Measurements from ENCODE around the gene MLPH. TPM values are rescaled to one million over a fixed set of nuclear protein-coding genes. Genes with fewer than 3 reads are reported as not detected.

The MLPH gene
- polyA plus RNA-seq, 1 of the 3 experiments (the other 2 are of a cell fraction), result 93.6 TPM

GRCh38 chr2:237576974-237577373 is 89.9 kb downstream of the MLPH start:
- TF ChIP-seq MXI1 (IDR thresholded peaks at IDR 0.05; ENCODE audit: low read depth, low read length) (no peak), JUND (IDR thresholded peaks at IDR 0.05) (no peak), ELF1 (IDR thresholded peaks at IDR 0.05) (no peak), GATA2 (CRISPR knock-in tag; IDR thresholded peaks at IDR 0.05) (no peak), FOSL2 (IDR thresholded peaks at IDR 0.05; ENCODE audit: borderline replicate concordance, low read depth) (no peak), YY1 (IDR thresholded peaks at IDR 0.05; ENCODE audit: low read depth) (no peak), MAX (IDR thresholded peaks at IDR 0.05; ENCODE audit: low read depth) (no peak), RXRA (IDR thresholded peaks at IDR 0.05; ENCODE audit: borderline replicate concordance, low read depth) (no peak), POLR2AphosphoS5 (IDR thresholded peaks at IDR 0.05; ENCODE audit: low read depth, low read length) (no peak), MEF2A (IDR thresholded peaks at IDR 0.05; ENCODE audit: borderline replicate concordance, low read depth) (no peak), SMC3 (IDR thresholded peaks at IDR 0.05; ENCODE audit: low read depth, low read length) (no peak), CTCF (IDR thresholded peaks at IDR 0.05) (no peak), RFX5 (IDR thresholded peaks at IDR 0.05; ENCODE audit: low read length) (no peak), FOXJ3 (CRISPR knock-in tag; IDR thresholded peaks at IDR 0.05) (no peak)
- TF ChIP-seq, protein P1, sequence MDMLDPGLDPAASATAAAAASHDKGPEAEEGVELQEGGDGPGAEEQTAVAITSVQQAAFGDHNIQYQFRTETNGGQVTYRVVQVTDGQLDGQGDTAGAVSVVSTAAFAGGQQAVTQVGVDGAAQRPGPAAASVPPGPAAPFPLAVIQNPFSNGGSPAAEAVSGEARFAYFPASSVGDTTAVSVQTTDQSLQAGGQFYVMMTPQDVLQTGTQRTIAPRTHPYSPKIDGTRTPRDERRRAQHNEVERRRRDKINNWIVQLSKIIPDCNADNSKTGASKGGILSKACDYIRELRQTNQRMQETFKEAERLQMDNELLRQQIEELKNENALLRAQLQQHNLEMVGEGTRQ (IDR thresholded peaks at IDR 0.05; ENCODE audit: borderline replicate concordance, low read depth, low read length), result no peak
- TF ChIP-seq, protein P2, sequence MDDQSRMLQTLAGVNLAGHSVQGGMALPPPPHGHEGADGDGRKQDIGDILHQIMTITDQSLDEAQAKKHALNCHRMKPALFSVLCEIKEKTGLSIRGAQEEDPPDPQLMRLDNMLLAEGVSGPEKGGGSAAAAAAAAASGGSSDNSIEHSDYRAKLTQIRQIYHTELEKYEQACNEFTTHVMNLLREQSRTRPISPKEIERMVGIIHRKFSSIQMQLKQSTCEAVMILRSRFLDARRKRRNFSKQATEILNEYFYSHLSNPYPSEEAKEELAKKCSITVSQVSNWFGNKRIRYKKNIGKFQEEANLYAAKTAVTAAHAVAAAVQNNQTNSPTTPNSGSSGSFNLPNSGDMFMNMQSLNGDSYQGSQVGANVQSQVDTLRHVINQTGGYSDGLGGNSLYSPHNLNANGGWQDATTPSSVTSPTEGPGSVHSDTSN (IDR thresholded peaks at IDR 0.05), result no peak
- TF ChIP-seq, protein P3, sequence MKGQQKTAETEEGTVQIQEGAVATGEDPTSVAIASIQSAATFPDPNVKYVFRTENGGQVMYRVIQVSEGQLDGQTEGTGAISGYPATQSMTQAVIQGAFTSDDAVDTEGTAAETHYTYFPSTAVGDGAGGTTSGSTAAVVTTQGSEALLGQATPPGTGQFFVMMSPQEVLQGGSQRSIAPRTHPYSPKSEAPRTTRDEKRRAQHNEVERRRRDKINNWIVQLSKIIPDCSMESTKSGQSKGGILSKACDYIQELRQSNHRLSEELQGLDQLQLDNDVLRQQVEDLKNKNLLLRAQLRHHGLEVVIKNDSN (IDR thresholded peaks at IDR 0.05; ENCODE audit: borderline replicate concordance, low read depth), result no peak
- no peaks in the 10 kb centered on the region for H3K27me3 ChIP-seq (ENCODE audit: insufficient read depth)
- H3K27ac ChIP-seq (ENCODE audit: low read depth in 2 of 2, low read length in 1 of 2), result no peak overlapping the region
- no peak overlapping the region for H3K4me2 ChIP-seq
- no peak overlapping the region for H2AFZ ChIP-seq (ENCODE audit: low read depth)
- WGBS (ENCODE audit: low lambda C conversion rate), result 95% methylated on average over 8 of the region's 9 CpGs
- ChIA-PET CTCF (interaction anchor here (0.9 to 7.9 kb wide), 4 partner anchors 65 to 455 kb away, joined by 3 to 311 read pairs (median 4); no protein-coding TSS in a partner anchor), POLR2A (no interaction called here)
- peaks cover 6 to 21% of the 10 kb centered on the region in 2 experiments; a peak in 3 of 4 replicates for H3K4me1 ChIP-seq (ENCODE audit: control insufficient read depth in 1 of 2, insufficient read depth in 2 of 2, low read depth in 1 of 2, low read length in 1 of 2)
- H3K9me2 ChIP-seq, result no peaks in the 10 kb centered on the region
- no peak for DNase-seq
- no peak overlapping the region for H3K9ac ChIP-seq
- H3K4me3 ChIP-seq (ENCODE audit: low read depth in 2 of 2, low read length in 1 of 2), result no peak overlapping the region
- no peaks in the 10 kb centered on the region for H4K20me1 ChIP-seq (ENCODE audit: insufficient read depth)
- H3K79me2 ChIP-seq (ENCODE audit: insufficient read depth), result no peaks in the 10 kb centered on the region
- H3F3A ChIP-seq (replicated peaks; ENCODE audit: insufficient read depth), result no peaks in the 10 kb centered on the region
- no peaks in the 10 kb centered on the region for H3K9me3 ChIP-seq
- H3K36me3 ChIP-seq (replicated peaks in 1 of 2; ENCODE audit: control insufficient read depth in 1 of 2, insufficient read depth in 2 of 2, low read length in 1 of 2), result no peaks in the 10 kb centered on the region
